UCSD-AML1 (cell line): Measurements from ENCODE around the gene SCYGR6.

Source experiments
- DNase-seq: peaks from one replicate; lab custom pipeline; 2025; ENCODE audit not compliant: unreplicated experiment; lab: John Stamatoyannopoulos, UW

SCYGR6 gene

GRCh38 chr2:227716501-227716900 lies 8.1 kb downstream of the SCYGR6 start:
- no peak for DNase-seq

DNA sequence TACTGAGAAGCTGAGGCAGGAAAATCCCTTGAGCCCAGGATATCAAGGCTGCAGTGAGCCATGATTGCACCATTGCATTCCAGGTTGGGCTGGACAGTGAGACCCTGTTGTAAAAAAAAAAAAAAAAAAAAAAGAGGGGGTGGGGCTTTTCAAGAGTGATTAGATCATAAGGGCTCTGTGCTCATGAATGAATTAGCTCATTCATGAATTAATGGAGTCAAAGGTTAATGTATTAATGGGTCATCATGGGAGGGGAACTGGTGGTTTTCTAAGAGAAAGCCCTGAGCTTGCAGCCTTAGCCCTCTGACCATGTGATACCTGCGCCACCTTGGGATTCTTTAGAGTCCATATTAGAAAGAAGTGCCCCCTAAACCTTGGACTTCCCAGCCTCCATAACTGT lies 11.3 kb downstream of the SCYGR6 start:
- DNase-seq = no peak

DNA sequence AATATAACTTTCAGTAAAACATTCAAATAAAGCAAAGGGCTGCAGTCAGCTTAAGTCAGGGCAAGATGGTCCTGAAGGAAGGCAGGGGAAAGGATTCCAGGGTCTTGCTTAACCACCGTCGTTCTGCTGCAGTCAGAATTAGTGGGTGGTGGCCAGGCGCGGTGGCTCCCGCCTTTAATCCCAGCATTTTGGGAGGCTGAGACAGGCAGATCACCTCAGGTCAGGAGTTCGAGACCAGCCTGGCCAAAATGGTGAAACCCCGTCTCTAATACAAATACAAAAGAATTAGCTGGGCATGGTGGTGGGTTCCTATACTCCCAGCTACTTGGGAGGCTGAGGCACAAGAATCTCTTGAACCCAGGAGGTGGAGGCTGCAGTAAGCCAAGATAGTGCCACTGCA lies 13.6 kb downstream of the SCYGR6 start:
- DNase-seq = no peak

GRCh38 chr2:227707390-227707789 lies 17.2 kb downstream of the SCYGR6 start:
- DNase-seq = no peak

DNA sequence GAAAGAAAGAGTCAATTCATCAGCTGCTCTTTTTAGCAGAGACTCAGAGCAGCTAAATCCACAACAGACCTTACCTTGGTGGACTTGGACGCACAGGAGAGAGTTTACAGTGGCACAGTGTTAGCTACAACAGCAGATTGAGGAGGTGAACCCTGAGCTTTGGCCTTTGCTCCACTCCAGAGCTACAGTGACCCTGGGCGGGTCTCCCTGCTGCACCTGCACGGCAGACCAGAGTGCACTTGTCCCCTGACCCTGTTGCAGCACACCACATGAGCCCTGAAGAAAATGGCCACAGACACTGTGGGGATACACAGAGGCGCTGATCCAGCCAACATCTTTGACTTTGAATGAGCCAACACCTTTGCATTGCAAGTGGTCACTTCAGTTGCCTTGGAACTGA lies 17.7 kb downstream of the SCYGR6 start:
- DNase-seq = no peak

DNA sequence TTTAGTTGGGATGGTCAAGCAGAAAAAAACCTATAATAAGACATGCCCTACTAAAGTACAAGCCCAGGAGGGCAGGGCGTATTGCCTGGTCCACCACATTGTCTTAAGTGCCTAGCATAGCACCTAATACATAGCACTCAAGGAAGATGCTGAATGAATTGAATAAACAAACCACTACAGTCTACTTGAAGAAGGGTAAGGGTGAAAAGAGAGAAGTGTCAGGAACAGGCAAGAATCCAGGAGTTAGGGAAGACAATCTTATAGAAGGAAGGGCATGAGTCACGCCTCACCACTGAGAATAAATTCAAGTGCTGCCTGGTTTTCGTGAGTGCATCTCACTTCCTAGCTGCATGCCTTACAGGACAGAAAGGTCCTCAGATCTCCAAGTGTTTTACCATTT lies 20.6 kb downstream of the SCYGR6 start:
- no peak for DNase-seq

- DNase-seq = no peak
These were observed 21.3 kb downstream of the SCYGR6 start for GRCh38 chr2:227703280-227703732.

DNA sequence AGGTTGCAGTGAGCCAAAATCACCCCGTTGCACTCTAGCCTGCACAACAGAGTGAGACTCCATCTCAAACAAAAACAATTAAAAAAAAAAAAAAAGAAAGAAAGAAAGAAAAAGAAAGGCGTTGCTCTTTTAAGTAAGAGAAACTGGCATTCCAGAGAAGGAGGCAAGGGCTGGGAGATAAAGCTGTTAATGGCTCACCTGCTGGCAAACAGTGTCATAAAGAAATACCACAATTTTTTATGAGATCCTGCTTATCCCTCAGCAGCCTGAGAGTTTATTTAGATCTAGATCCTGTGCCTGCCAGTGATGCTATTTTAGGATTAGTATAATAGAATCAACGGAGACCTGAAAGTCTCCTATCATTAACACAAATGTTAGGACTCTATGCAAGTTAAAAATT lies 23.0 kb downstream of the SCYGR6 start:
- DNase-seq = no peak

GRCh38 chr2:227696990-227697679 lies 27.4 kb downstream of the SCYGR6 start:
- DNase-seq = no peak

GRCh38 chr2:227687189-227687588 lies 37.4 kb downstream of the SCYGR6 start:
- no peak for DNase-seq

DNA sequence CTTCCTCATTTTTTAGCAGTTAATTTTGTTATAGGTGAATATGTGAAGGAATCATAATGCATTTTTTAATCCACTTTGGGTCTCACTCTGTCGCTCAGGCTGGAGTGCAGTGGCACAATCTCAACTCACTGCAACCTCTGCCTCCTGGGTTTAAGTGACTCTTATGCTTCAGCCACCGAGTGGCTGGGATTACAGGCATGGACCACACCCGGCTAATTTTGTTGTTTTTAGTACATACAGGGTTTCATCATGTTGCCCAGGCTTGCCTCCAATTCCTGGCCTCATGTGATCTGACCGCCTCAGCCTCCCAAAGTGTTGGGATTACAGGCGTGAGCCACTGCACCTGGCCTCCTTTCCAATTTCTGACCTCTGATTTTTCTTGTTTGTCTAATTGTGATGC lies 40.3 kb downstream of the SCYGR6 start:
- no peak for DNase-seq

DNA sequence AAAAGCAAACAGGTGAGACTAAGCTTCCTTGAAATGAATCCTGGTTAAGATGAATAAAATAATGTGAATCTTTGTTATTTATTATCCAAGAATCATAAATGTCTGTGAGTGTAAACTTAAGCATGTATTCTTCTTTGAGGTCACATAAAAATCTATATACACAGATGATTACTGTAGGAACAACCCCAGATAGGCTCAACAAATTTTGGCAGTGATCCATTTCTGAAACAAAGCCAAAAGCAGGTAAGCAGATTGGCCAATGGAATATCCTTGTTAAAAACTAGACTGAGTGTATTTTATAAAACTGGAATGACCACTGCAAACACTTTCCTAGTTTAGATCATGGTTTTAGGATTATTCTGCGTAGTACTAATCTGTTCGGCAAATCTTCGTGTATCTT lies 46.6 kb downstream of the SCYGR6 start:
- no peak for DNase-seq

DNA sequence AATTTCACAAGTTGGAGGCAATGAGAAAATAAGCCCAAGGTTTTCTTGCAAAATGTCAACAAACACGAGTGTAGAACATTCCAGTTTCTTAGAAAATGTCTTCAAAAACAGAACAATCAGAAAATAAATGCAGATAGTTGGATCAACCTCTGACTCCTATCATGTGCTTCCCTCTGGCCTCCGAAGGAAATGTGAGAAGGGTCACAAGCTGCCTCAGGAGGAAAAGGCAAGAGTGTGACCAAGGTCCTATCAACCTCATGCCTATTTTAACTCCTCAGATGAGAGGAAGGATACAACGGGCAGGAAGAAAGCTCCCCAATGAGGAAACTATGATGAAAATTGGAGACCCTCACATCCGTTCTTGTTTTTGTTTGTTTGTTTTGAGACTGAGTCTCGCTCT lies 50.1 kb downstream of the SCYGR6 start:
- no peak for DNase-seq
